Measurements from ENCODE around the gene PTOV1.

GRCh38 chr19:49875857-49876421 is 25.0 kb downstream of the PTOV1 start:
- no peak for TF ChIP-seq CTCF (conservative IDR thresholded peaks at IDR 0.05; ENCODE audit: low read depth, low read length)
- TF ChIP-seq CEBPB (IDR thresholded peaks at IDR 0.05; ENCODE audit: low read depth, low read length), result no peak
- peak; percentile 50; the same call in 1 of the 2 replicates for TF ChIP-seq POLR2A (IDR thresholded peaks at IDR 0.05; ENCODE audit: low read depth, low read length)
- TF ChIP-seq RAD21 (IDR thresholded peaks at IDR 0.05; ENCODE audit: low read length), result no peak
- no peak for TF ChIP-seq USF2 (IDR thresholded peaks at IDR 0.05; ENCODE audit: low read depth, low read length)
- no peak for TF ChIP-seq MXI1 (IDR thresholded peaks at IDR 0.05; ENCODE audit: borderline replicate concordance, low read depth, low read length)
